Activated T-cell treated with anti-CD3 and anti-CD28 coated beads, Interleukin-2, amount 50 U/mL, for 24 hours (primary cell): ENCODE data around the gene PRSS22.
"Not testable (repeated sequence)": the region's sequence is repeated elsewhere in the genome, so short reads cannot be mapped to it uniquely, and the experiment has no call there.

Source experiments
- DNase-seq: peaks from one replicate; pipeline ENCODE4 v3.0.0-alpha.2; 2020
- H3K27ac Mint-ChIP-seq: 2 replicates; pipeline ENCODE4 v1.8.0; 2020; ENCODE audit warnings: mild to moderate bottlenecking, mixed read lengths
- H3K27me3 Mint-ChIP-seq: 2 replicates; pipeline ENCODE4 v1.8.0; 2020; ENCODE audit warnings: mixed read lengths
- H3K36me3 Mint-ChIP-seq: 2 replicates; pipeline ENCODE4 v1.8.0; 2020; ENCODE audit warnings: low read depth, mixed read lengths
- H3K4me1 Mint-ChIP-seq: 2 replicates; pipeline ENCODE4 v1.8.0; 2020; ENCODE audit warnings: low read depth, mixed read lengths
- H3K4me3 Mint-ChIP-seq: 2 replicates; pipeline ENCODE4 v1.8.0; 2020; ENCODE audit warnings: mild to moderate bottlenecking, moderate library complexity, mixed read lengths
- H3K9me3 Mint-ChIP-seq: 2 replicates; pipeline ENCODE4 v1.8.0; 2020; ENCODE audit warnings: mixed read lengths

PRSS22 gene, protein sequence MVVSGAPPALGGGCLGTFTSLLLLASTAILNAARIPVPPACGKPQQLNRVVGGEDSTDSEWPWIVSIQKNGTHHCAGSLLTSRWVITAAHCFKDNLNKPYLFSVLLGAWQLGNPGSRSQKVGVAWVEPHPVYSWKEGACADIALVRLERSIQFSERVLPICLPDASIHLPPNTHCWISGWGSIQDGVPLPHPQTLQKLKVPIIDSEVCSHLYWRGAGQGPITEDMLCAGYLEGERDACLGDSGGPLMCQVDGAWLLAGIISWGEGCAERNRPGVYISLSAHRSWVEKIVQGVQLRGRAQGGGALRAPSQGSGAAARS

DNA sequence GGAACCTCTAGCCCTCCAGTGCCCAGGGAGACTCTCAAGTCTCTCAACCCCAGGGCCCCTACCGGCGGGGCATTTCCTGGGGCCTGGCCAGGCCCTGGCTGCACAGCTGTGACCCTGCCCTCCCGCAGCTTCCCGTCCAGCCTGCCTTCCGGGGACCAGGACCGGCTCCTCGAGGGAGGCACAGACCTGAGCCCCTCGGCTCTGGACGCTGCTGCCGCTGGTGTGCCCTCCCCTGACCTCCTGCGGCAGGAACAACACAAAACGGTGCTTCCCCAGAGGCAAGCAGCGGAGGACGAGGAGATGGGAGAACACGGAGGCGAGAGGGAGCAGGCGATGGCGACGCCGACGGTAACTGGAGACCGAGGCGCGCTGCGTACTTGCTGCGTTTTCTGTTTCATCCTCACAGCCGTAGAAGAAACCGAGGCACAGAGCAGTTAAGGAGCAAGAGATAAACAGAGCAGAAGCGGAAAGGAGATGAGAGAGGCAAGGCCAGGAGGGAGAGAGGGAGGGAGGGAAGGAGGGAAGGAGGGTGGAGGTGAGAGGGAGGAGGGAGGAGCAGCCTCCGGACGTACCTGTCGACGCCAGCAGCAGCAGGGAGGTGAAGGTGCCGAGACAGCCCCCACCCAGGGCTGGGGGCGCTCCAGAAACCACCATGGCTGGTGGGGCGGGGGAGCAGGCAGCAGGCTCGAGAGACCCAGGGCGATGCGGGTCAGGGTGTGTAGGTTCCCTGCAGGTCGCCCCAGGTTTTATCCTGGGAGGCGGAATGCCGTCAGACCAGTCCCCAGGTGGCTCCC lies at the start of gene PRSS22:
Gene PRSS22 (minus strand): TSS at position 720 of the 794 bp plus-strand sequence. CDS start 66 bp downstream, at position 654.
- Mint-ChIP-seq H3K36me3 (no peaks in the 10 kb centered on the region), H3K4me3 (peak within 1 kb of the TSS; percentile 73), H3K9me3 (peaks cover 9% of the 10 kb centered on the region), H3K4me1 (peaks cover 7% of the 10 kb centered on the region), H3K27me3 (peaks cover 21% of the 10 kb centered on the region), H3K27ac (peak within 1 kb of the TSS; percentile 82)
- DNase-seq: peak; percentile 50

DNA sequence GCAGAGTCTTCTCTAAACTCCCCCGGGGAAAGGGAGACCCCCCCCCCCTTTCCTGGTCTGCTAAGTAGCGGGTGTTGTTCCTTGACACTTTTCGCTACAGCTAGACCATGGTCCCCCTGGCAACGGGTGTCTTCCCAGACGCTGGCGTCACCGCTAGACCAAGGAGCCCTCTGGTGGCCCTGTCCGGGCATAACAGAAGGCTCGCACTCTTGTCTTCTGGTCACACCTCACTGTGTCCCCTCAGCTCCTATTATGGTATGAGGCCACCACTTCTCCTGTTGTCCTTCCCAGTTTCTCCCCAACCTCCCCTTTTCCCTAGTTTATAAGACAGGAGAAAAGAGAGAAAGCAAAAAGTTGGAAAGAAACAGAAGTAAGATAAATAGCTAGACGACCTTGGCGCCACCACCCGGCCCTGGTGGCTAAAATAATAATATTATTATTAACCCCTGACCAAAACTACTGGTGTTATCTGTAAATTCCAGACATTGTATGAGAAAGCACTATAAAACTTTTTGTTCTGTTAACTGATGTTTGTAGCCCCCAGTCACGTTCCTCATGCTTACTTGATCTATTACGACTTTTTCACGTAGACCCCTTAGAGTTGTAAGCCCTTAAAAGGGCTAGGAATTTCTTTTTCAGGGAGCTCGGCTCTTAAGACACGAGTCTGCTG lies 49.2 kb upstream of the PRSS22 start:
- not testable (repeated sequence) for H3K9me3 Mint-ChIP-seq, H3K27ac Mint-ChIP-seq, H3K36me3 Mint-ChIP-seq, H3K4me3 Mint-ChIP-seq, H3K27me3 Mint-ChIP-seq
- peaks cover 28% of the 10 kb centered on the region for H3K4me1 Mint-ChIP-seq
- DNase-seq: peak; percentile 66

- H3K27ac Mint-ChIP-seq: peak overlapping the region; percentile 29
- H3K36me3 Mint-ChIP-seq: peaks cover 4% of the 10 kb centered on the region
- no peak for DNase-seq
- no peaks in the 10 kb centered on the region for H3K9me3 Mint-ChIP-seq
- peaks cover 22% of the 10 kb centered on the region for H3K4me1 Mint-ChIP-seq
- H3K4me3 Mint-ChIP-seq: peak overlapping the region; percentile 71
- no peaks in the 10 kb centered on the region for H3K27me3 Mint-ChIP-seq
These were observed 48.0 kb upstream of the PRSS22 start for GRCh38 chr16:2905988-2906387.

DNA sequence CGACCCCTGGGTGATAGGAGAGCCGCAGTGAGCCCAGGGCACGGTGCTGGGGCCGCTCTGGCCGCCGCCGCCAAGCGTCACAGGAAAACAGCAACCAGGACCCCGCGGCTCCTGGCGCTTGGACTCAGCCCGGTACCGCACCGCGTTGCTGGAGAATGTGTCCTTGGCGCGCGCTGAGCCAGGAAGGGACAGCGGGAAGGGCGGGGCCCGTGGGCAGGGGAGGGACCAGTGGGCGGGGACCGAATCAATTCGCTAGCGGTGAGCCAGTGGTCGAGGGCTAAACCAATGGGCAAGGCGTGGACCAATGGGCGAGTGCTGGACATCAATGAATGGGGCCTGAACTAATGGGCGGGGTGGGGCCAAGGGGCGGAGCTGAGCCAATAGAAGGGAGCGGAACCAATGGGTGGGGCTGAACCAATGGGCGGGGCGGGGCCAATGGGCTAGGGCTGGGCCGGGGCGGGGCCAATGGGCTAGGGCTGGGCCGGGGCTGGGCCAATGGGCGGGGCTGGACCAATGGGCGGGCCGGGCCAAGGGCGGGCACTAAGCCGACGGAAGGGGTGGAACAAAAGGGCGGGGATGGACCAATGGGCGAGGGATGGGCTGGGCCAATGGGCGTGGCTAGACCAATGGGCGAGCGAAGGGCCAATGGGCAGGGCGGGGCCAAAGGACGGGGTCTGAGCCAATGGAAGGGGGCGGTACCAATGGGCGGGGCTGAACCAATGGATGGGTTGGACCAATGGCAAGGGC lies 47.4 kb upstream of the PRSS22 start:
- Mint-ChIP-seq H3K36me3 (peaks cover 4% of the 10 kb centered on the region), H3K27me3 (no peaks in the 10 kb centered on the region), H3K9me3 (no peaks in the 10 kb centered on the region), H3K4me3 (peak overlapping the region; percentile 93), H3K4me1 (peaks cover 22% of the 10 kb centered on the region), H3K27ac (peak overlapping the region; percentile 86)
- DNase-seq: peak; percentile 95

GRCh38 chr16:2904922-2905240 lies 46.9 kb upstream of the PRSS22 start:
- no peak for DNase-seq
- no peaks in the 10 kb centered on the region for H3K9me3 Mint-ChIP-seq
- H3K27ac Mint-ChIP-seq: peak overlapping the region; percentile 86
- H3K27me3 Mint-ChIP-seq: no peaks in the 10 kb centered on the region
- peaks cover 22% of the 10 kb centered on the region for H3K4me1 Mint-ChIP-seq
- peaks cover 4% of the 10 kb centered on the region for H3K36me3 Mint-ChIP-seq
- H3K4me3 Mint-ChIP-seq: peak overlapping the region; percentile 93

DNA sequence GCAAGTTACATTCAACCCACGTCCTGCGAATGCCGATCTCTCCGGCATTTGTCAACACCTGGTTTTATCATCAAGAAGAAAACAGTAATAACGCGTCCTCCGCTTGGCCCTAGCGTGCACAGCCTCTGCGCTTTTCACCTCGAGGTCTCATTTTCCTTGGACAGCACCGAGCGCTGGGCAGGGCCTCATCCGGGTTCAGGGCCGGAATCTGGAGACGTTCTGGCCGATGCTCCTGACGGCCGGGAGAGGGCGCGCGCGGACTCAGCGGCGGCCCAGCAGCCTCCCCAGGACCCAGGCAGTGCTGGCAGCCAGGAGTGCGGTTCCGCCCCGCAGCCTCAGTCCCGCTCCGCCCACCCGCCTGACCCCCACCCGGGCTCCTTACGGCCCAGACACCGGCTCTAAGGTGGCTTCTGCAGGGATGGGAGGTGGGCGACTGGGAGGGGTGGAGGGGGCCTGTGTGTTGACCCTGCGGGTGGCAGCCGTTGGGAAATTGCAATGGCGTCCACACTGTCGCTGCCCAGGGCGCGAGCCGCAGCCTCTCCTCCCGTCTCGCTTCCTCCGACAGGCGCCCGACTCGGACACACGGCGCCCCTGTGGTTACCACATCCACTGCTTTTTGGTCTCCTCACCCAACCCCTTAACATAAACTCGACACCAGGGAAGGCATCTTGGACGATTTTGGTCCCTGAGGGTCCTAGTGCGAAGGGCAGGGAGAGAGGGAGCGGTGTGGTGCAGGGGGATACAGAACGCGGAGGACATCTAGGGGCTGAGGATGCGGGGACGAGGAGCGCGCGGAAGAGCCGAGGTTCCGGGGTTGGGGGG lies 46.3 kb upstream of the PRSS22 start:
- Mint-ChIP-seq H3K4me3 (peak overlapping the region; percentile 93), H3K9me3 (no peaks in the 10 kb centered on the region)

DNA sequence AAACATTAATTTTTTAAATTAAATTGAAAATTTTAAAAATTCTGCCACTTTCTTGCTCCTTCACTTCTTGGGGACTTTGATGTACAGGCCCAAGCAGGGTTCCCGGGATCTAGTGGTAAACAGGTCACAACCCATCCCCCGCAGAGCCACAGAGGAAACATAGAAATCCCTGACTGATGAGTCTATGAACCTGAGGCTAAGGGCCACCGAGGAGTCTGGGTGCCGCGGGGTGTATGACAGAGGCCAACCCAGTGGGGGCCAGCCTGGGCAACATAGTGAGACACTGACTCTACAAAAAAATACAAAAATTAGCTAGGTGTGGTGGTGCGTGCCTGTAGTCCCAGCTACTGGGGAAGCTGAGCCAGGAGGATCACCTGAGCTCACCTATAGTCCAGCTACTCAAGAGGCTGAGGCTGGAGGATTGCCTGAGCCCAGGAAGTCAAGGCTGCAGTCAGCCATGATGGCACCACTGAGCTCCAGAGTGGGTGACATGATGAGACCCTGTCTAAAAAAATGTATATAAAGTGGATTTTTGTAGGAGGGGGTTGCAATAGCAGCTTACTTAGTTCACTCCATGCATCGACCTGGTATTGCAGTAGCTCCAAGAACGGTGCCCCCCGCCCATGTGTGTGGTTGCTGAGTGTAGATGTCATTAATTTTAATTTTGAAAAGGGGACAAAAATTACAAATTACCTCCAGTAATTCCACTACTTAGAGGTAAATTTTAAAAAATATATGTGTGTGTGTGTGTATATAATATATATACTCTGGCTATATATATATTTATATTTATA lies 44.6 kb upstream of the PRSS22 start:
- H3K27ac Mint-ChIP-seq: no peak overlapping the region
- H3K4me3 Mint-ChIP-seq: no peak overlapping the region
- H3K27me3 Mint-ChIP-seq: no peaks in the 10 kb centered on the region
- peaks cover 22% of the 10 kb centered on the region for H3K4me1 Mint-ChIP-seq
- peaks cover 4% of the 10 kb centered on the region for H3K36me3 Mint-ChIP-seq
- DNase-seq: no peak
- no peaks in the 10 kb centered on the region for H3K9me3 Mint-ChIP-seq

More for the DNA sequence above, 46.3 kb upstream of the PRSS22 start:
- DNase-seq: peak; percentile 86
- H3K27ac Mint-ChIP-seq: peak overlapping the region; percentile 86
- peaks cover 22% of the 10 kb centered on the region for H3K4me1 Mint-ChIP-seq
- H3K27me3 Mint-ChIP-seq: no peaks in the 10 kb centered on the region
- peaks cover 4% of the 10 kb centered on the region for H3K36me3 Mint-ChIP-seq

- Mint-ChIP-seq H3K4me1 (peaks cover 8% of the 10 kb centered on the region), H3K36me3 (peaks cover 9% of the 10 kb centered on the region), H3K27me3 (no peaks in the 10 kb centered on the region), H3K4me3 (no peak overlapping the region), H3K27ac (no peak overlapping the region), H3K9me3 (no peaks in the 10 kb centered on the region)
- no peak for DNase-seq
These were observed 42.6 kb upstream of the PRSS22 start for GRCh38 chr16:2900526-2901075.

GRCh38 chr16:2899564-2900072 lies 41.6 kb upstream of the PRSS22 start:
- Mint-ChIP-seq H3K36me3 (peaks cover 10% of the 10 kb centered on the region), H3K27me3 (no peaks in the 10 kb centered on the region), H3K4me1 (peaks cover 7% of the 10 kb centered on the region), H3K27ac (no peak overlapping the region), H3K4me3 (no peak overlapping the region), H3K9me3 (no peaks in the 10 kb centered on the region)
- no peak for DNase-seq

DNA sequence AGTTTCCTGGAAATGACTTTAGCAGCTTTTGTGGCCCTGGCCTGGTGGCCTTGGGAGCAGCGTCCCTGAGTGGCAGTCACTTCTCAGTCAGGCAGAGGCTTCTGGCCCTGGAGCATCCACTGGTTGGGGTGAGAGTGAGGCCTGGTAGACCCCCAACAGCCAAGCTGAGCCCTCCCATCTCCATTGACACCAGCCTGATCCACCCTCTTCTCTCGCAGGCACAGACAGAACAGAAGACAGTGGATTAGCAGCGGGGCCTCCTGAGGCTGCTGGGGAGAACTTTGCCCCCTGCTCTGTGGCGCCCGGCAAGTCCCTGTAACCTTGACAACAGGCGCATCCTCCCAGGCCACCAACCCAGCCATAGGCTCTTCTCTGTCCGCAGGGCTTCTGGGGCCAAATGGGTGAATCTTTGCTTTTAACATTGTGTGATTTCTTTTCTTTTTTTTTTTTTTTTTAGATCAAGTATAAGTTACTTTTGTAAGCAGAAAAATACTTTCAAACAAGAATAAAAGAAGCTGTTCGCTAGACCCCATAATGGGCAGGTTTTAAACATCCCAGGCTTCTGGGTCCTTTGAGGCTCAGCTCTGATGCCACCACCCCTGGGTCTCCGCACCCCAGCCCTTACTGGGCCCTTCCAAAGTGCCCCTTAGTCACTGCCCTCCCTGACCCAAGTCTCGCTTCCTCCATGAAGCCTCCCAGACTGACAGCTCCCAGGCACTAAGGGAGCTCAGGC lies 41.0 kb upstream of the PRSS22 start:
- H3K9me3 Mint-ChIP-seq: no peaks in the 10 kb centered on the region
- DNase-seq: no peak
- H3K4me3 Mint-ChIP-seq: no peak overlapping the region
- H3K27me3 Mint-ChIP-seq: no peaks in the 10 kb centered on the region
- no peak overlapping the region for H3K27ac Mint-ChIP-seq
- H3K4me1 Mint-ChIP-seq: peaks cover 4% of the 10 kb centered on the region
- peaks cover 7% of the 10 kb centered on the region for H3K36me3 Mint-ChIP-seq

GRCh38 chr16:2897110-2897509 lies 39.1 kb upstream of the PRSS22 start:
- Mint-ChIP-seq H3K27me3 (no peaks in the 10 kb centered on the region), H3K27ac (no peak overlapping the region), H3K4me3 (no peak overlapping the region), H3K36me3 (peaks cover 7% of the 10 kb centered on the region), H3K9me3 (no peaks in the 10 kb centered on the region), H3K4me1 (no peaks in the 10 kb centered on the region)
- no peak for DNase-seq

- Mint-ChIP-seq H3K27me3 (no peaks in the 10 kb centered on the region), H3K27ac (no peak overlapping the region), H3K36me3 (peaks cover 7% of the 10 kb centered on the region), H3K4me3 (no peak overlapping the region), H3K9me3 (no peaks in the 10 kb centered on the region), H3K4me1 (no peaks in the 10 kb centered on the region)
- no peak for DNase-seq
These were observed 38.6 kb upstream of the PRSS22 start for GRCh38 chr16:2896480-2897010.
